Esophagus squamous epithelium (tissue), 4 donors: ENCODE measurements around the gene SPECC1.

Source experiments
- CTCF ChIP-seq, 6 experiments: fragments of 450-650 bp in 4 of 6; fragments of 200-600 bp in 2 of 6; sonication (generic) in 2 of 6; IDR thresholded peaks; one replicate each; pipeline ENCODE4 v1.5.1; 2016 to 2019; ENCODE audit warnings: antibody characterized with exemption in 6 of 6, mild to moderate bottlenecking in 4 of 6, moderate library complexity in 4 of 6
- POLR2A ChIP-seq, 4 donors: fragments of 450-650 bp; IDR thresholded peaks; one replicate each; pipeline ENCODE4 v1.6.1; 2017; ENCODE audit warnings: antibody characterized with exemption in 4 of 4, mild to moderate bottlenecking in 4 of 4, moderate library complexity in 3 of 4

- TF ChIP-seq CTCF (IDR thresholded peaks at IDR 0.05), result no peak
- TF ChIP-seq POLR2A (IDR thresholded peaks at IDR 0.05), result no peak
Observed at GRCh38 chr17:20171741-20172365, 162.7 kb downstream of the SPECC1 start.
